AG08396 (cell line): ENCODE results near the gene TAS2R19.

Source experiments
- DNase-seq: peaks from one replicate; pipeline ENCODE4 v3.0.0; 2012; ENCODE audit warnings: low spot score, mixed read lengths

The TAS2R19 gene

DNA sequence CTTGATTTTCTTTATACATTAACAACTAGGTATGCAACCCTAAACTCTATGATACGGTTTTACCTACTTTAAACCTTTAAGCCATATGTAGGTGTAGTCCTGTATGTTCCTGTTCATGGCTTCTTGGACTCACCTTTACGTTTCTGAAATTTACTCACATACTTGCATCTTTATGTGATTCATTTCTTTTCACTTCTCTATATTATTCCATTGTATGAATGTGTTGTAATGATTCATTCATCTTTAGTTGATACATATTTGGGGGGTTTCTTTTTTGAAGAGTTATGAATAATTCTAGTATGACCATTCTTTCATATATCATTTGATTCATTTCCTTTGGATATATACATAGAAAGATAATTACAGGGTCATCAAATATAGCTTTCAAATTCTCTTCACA is 33.3 kb downstream of the TAS2R19 start:
- no peak for DNase-seq

GRCh38 chr12:10986812-10987211 is 35.6 kb downstream of the TAS2R19 start, which contains the start of gene TAS2R50:
TSS of gene TAS2R50 (minus strand) at chr12:10986912. CDS start at chr12:10986860, 52 bp downstream.
- no peak for DNase-seq

DNA sequence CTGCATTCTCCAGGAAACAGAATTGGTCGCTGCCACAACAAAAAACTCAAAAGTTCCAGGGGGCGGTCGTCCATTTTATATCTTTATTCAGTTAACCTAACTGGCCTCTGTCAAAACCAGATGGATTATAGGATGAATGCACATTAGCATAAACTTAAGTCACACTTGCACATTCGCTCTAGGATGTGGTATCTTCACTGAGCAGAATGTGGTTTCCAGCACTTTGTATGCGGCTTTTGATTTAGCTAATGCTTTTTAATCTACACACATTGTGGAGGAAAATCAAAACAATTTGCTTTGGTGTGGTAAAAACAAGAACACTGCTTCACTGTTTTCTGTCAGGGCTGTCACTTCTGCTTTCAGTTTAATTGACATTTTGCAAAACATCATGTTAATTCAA is 40.2 kb downstream of the TAS2R19 start:
- DNase-seq, result no peak

DNA sequence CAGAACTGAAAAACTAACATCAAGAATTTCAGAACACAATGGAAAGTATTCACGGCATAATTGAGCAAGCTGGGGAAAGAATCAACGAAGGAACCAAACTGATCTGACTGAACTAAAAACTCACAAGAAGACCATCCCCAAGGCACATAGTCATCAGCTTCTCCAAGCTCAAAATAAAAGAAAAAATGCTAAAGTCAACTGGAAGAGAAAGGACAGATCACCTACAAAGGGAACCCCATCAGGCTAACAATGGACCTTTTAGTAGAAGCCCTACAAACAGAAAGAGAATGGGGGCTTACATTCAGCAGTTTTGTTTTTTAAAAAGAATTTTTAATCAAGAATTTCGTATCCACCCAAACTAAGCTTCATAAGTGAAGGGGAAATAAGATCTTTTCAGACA is 47.5 kb downstream of the TAS2R19 start:
- no peak for DNase-seq
